SK-N-SH (cell line): ENCODE data around the gene CRB1. TPM values are rescaled to one million over a fixed set of nuclear protein-coding genes. Genes with fewer than 3 reads are reported as not detected.

Experiments used
- CTCF ChIA-PET: fragments of 300-600, 350-600 bp; formaldehyde crosslinking; extraction: SDS; loops from one replicate; lab custom pipeline; 2021; lab: Yijun Ruan, JAX
- POLR2A ChIA-PET: fragments of 350-600 bp; sonication (Branson Sonifier 250); formaldehyde crosslinking; extraction: SDS; loops from one replicate; lab custom pipeline; 2020; ENCODE audit warnings: antibody characterized with exemption, inconsistent platforms; lab: Yijun Ruan, JAX
- DNase-seq: peaks from one replicate; pipeline ENCODE4 v3.0.0; 2012
- H2AFZ ChIP-seq: fragments of 200-600 bp; sonication (generic); 2 replicates; pipeline ENCODE4 v1.8.1; 2016; ENCODE audit warnings: antibody characterized with exemption, mild to moderate bottlenecking, low read depth
- H3F3A ChIP-seq: fragments of 200-600 bp; sonication (generic); replicated peaks from 2 replicates; pipeline ENCODE3; 2016; ENCODE audit warnings: antibody characterized with exemption, mild to moderate bottlenecking; ENCODE audit not compliant: insufficient read depth
- H3K27ac ChIP-seq, 2 experiments: fragments of 200-500 bp in 1 of 2; fragments of 200-600 bp in 1 of 2; sonication (Bioruptor generic) in 1 of 2; sonication (generic), shearing (Covaris generic) in 1 of 2; 2 replicates each; pipeline versions ENCODE4 v1.5.1 to v1.6.1; 2014 to 2016; ENCODE audit warnings: low read depth in 2 of 2, inconsistent platforms in 1 of 2, low read length in 1 of 2, mild to moderate bottlenecking in 1 of 2, mixed read lengths in 1 of 2
- H3K27me3 ChIP-seq: fragments of 200-600 bp; sonication (generic), shearing (Covaris generic); 2 replicates; pipeline ENCODE4 v1.6.1; 2016; ENCODE audit warnings: mixed run types; ENCODE audit not compliant: insufficient read depth
- H3K36me3 ChIP-seq, 2 experiments: fragments of 200-500 bp in 1 of 2; fragments of 200-600 bp in 1 of 2; sonication (Bioruptor generic) in 1 of 2; sonication (generic) in 1 of 2; replicated peaks in 1 of 2; 2 replicates each; pipeline versions ENCODE3 to v1.5.1; 2014 to 2016; ENCODE audit warnings: low read length in 1 of 2, mild to moderate bottlenecking in 1 of 2; ENCODE audit not compliant: insufficient read depth in 2 of 2, control insufficient read depth in 1 of 2
- H3K4me1 ChIP-seq, 2 experiments: fragments of 200-500 bp in 1 of 2; fragments of 200-600 bp in 1 of 2; sonication (Bioruptor generic) in 1 of 2; sonication (generic), shearing (Covaris generic) in 1 of 2; 2 replicates each; pipeline versions ENCODE4 v1.5.1 to v1.6.1; 2014 to 2016; ENCODE audit warnings: low read depth in 1 of 2, low read length in 1 of 2, mixed run types in 1 of 2; ENCODE audit not compliant: insufficient read depth in 2 of 2, control insufficient read depth in 1 of 2
- H3K4me2 ChIP-seq: fragments of 200-600 bp; sonication (generic), shearing (Covaris generic); 2 replicates; pipeline ENCODE4 v1.6.1; 2017; ENCODE audit warnings: mixed run types
- H3K4me3 ChIP-seq, 2 experiments: fragments of 200-500 bp in 1 of 2; fragments of 200-600 bp in 1 of 2; sonication (Bioruptor generic) in 1 of 2; sonication (generic), shearing (Covaris generic) in 1 of 2; 2 replicates each; pipeline versions ENCODE4 v1.5.1 to v1.8.1; 2014 to 2016; ENCODE audit warnings: low read depth in 2 of 2, inconsistent platforms in 1 of 2, low read length in 1 of 2, mild to moderate bottlenecking in 1 of 2, mixed read lengths in 1 of 2, moderate library complexity in 1 of 2
- H3K79me2 ChIP-seq: fragments of 200-600 bp; sonication (generic); 2 replicates; pipeline ENCODE4 v1.8.1; 2017; ENCODE audit warnings: mild to moderate bottlenecking; ENCODE audit not compliant: insufficient read depth
- H3K9ac ChIP-seq: fragments of 200-600 bp; sonication (generic); 2 replicates; pipeline ENCODE4 v1.6.1; 2017; ENCODE audit warnings: mixed run types
- H3K9me2 ChIP-seq: fragments of 200-600 bp; sonication (generic); 2 replicates; pipeline ENCODE4 v1.6.1; 2017; ENCODE audit warnings: mixed run types
- H3K9me3 ChIP-seq: fragments of 200-600 bp; sonication (generic); 2 replicates; pipeline ENCODE4 v1.6.1; 2017; ENCODE audit warnings: mixed run types, mild to moderate bottlenecking, moderate library complexity
- H4K20me1 ChIP-seq: fragments of 200-600 bp; sonication (generic); 2 replicates; pipeline ENCODE4 v1.6.1; 2017; ENCODE audit warnings: mild to moderate bottlenecking, mixed run types; ENCODE audit not compliant: insufficient read depth
- CHD2 ChIP-seq: fragments of 150-350 bp; IDR thresholded peaks from 2 replicates; pipeline ENCODE4 v1.6.1; 2018; ENCODE audit warnings: low read length; ENCODE audit not compliant: partially characterized antibody
- EP300 ChIP-seq, 2 experiments: IDR thresholded peaks; 2 replicates each; pipeline versions ENCODE4 v1.4.0 to v1.6.1; 2012; ENCODE audit warnings: borderline replicate concordance in 1 of 2, low read depth in 1 of 2, low read length in 1 of 2
- FOXJ3 ChIP-seq: sonication (generic); formaldehyde crosslinking; IDR thresholded peaks from 2 replicates; pipeline ENCODE4 v1.5.1; 2020; ENCODE audit warnings: mild to moderate bottlenecking, missing genetic modification reagents
- GABPA ChIP-seq: IDR thresholded peaks from 2 replicates; pipeline ENCODE4 v1.4.0; 2012; ENCODE audit warnings: low read depth, mild to moderate bottlenecking
- GATA2 ChIP-seq: sonication (generic); formaldehyde crosslinking; IDR thresholded peaks from 2 replicates; pipeline ENCODE4 v1.5.0; 2020; ENCODE audit warnings: mild to moderate bottlenecking, missing genetic modification reagents
- JUND ChIP-seq: IDR thresholded peaks from 2 replicates; pipeline ENCODE4 v1.4.0; 2012
- NFIC ChIP-seq: IDR thresholded peaks from 2 replicates; pipeline ENCODE4 v1.4.0; 2012; ENCODE audit warnings: borderline replicate concordance
- NRF1 ChIP-seq: IDR thresholded peaks from 2 replicates; pipeline ENCODE4 v1.6.1; 2012; ENCODE audit warnings: low read depth, mild to moderate bottlenecking, low read length
- RXRA ChIP-seq: IDR thresholded peaks from 2 replicates; pipeline ENCODE4 v1.4.0; 2012; ENCODE audit warnings: low read depth, mild to moderate bottlenecking, borderline replicate concordance
- SMC3 ChIP-seq: IDR thresholded peaks from 2 replicates; pipeline ENCODE4 v1.6.1; 2012; ENCODE audit warnings: low read depth, low read length, improper control_type of control experiment
- TAF1 ChIP-seq: IDR thresholded peaks from 2 replicates; pipeline ENCODE4 v1.6.1; 2012; ENCODE audit warnings: low read depth, mild to moderate bottlenecking, low read length, moderate library complexity, borderline replicate concordance
- YY1 ChIP-seq: IDR thresholded peaks from 2 replicates; pipeline ENCODE4 v1.4.0; 2012; ENCODE audit warnings: low read depth, mild to moderate bottlenecking
- WGBS: methylation state at CpG from one replicate; pipeline ENCODE4 v1.1.6; 2017; ENCODE audit warnings: low lambda C conversion rate; 5-methylcytosine and 5-hydroxymethylcytosine counted together
- polyA plus RNA-seq, 3 experiments: library from polyadenylated mRNA; depleted of rRNA; stranded (reverse); fragments of >200 nt; gene quantifications; 2 replicates each; pipeline ENCODE4 v1.2.3, GENCODE V29; 2012
- TF ChIP-seq, protein P1 (sequence below): fragments of 150-350 bp; IDR thresholded peaks from 2 replicates; pipeline ENCODE4 v1.6.1; 2016; ENCODE audit warnings: mild to moderate bottlenecking, low read depth, low read length
- TF ChIP-seq, protein P2 (sequence below): fragments of 150-350 bp; IDR thresholded peaks from 2 replicates; pipeline ENCODE4 v1.6.1; 2017; ENCODE audit warnings: antibody characterized with exemption, low read length, low read depth, borderline replicate concordance
- TF ChIP-seq, protein P3 (sequence below): IDR thresholded peaks from 2 replicates; pipeline ENCODE4 v1.6.1; 2012; ENCODE audit warnings: mild to moderate bottlenecking, low read depth, low read length, moderate library complexity

CRB1 gene
- polyA plus RNA-seq, 1 of the 3 experiments (the other 2 are of a cell fraction): 0.13 TPM

DNA sequence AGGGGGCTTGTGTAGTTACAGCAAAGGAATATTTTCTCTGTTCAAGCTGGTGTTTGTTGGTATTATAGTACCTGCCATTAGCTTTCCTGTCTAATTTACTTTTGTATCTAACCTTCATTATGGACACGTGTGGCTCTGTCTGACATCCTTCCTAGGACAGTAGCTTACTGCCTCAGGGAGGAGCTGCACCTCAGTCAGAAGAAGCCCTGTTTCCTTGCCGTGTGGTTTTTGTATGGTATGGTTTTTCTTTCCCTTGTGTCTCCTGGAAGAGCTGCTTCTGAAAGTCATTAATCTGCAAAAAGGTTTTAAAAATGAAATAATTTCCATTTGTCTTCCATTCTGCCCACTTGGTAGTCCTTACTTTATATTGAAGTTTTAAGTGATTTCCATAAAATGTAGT, 17.4 kb upstream of the CRB1 start:
- peaks cover 8% of the 10 kb centered on the region for H3F3A ChIP-seq
- H3K79me2 ChIP-seq: no peaks in the 10 kb centered on the region
- no peaks in the 10 kb centered on the region for H3K27me3 ChIP-seq
- no peak overlapping the region for H3K27ac ChIP-seq
- CTCF ChIA-PET: interaction anchor here (1.0 to 2.5 kb wide), 2 partner anchors 26 to 618 kb away, joined by 3 to 9 read pairs; no protein-coding TSS in a partner anchor
- POLR2A ChIA-PET: no interaction called here
- no peaks in the 10 kb centered on the region for H3K9me3 ChIP-seq
- no peaks in the 10 kb centered on the region for H3K9me2 ChIP-seq
- 63% methylated on average over 2 of the region's 2 CpGs for WGBS
- no peak for DNase-seq
- H2AFZ ChIP-seq: no peak overlapping the region
- TF ChIP-seq CHD2: no peak
- TF ChIP-seq GATA2 (CRISPR knock-in tag): no peak
- TF ChIP-seq GABPA: no peak
- no peak for TF ChIP-seq NFIC
- H3K9ac ChIP-seq: no peak overlapping the region
- H3K4me2 ChIP-seq: no peak overlapping the region
- no peak overlapping the region for H3K4me3 ChIP-seq
- H3K4me1 ChIP-seq: peaks cover 0 to 2% of the 10 kb centered on the region in 2 experiments; a peak in 2 of 4 replicates
- H3K36me3 ChIP-seq: no peaks in the 10 kb centered on the region
- no peaks in the 10 kb centered on the region for H4K20me1 ChIP-seq

DNA sequence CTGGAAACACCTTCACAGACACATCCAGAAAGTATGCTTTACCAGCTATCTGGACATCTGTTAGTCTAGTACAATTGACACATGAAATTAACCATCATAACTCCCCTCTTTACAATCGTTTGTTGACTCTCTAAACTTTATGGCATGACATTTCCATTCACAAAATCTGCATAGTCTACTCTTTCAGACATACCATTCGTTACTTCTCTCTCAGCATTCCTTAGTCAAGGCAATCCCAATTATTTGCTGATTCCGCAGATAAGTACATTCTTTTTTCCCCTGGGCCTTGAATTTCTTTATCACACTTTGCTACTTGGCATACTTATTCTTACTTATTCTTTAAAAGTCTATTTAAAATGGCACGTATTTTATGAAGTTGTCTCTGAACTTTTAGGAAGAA, 15.1 kb upstream of the CRB1 start:
- no peak overlapping the region for H3K4me3 ChIP-seq
- no peak overlapping the region for H2AFZ ChIP-seq
- H3K79me2 ChIP-seq: no peaks in the 10 kb centered on the region
- H3K4me2 ChIP-seq: no peak overlapping the region
- H3K4me1 ChIP-seq: peaks cover 0 to 2% of the 10 kb centered on the region in 2 experiments; a peak in 2 of 4 replicates
- no peaks in the 10 kb centered on the region for H3K9me2 ChIP-seq
- no peak overlapping the region for H3K9ac ChIP-seq
- H3F3A ChIP-seq: peaks cover 8% of the 10 kb centered on the region
- H3K27me3 ChIP-seq: no peaks in the 10 kb centered on the region
- H3K9me3 ChIP-seq: no peaks in the 10 kb centered on the region
- no peak overlapping the region for H3K27ac ChIP-seq
- POLR2A ChIA-PET: no interaction called here
- no peaks in the 10 kb centered on the region for H3K36me3 ChIP-seq
- CTCF ChIA-PET: no interaction called here
- WGBS: 67% methylated on average over 4 of the region's 4 CpGs
- no peak for DNase-seq
- no peaks in the 10 kb centered on the region for H4K20me1 ChIP-seq
- TF ChIP-seq, protein P1, sequence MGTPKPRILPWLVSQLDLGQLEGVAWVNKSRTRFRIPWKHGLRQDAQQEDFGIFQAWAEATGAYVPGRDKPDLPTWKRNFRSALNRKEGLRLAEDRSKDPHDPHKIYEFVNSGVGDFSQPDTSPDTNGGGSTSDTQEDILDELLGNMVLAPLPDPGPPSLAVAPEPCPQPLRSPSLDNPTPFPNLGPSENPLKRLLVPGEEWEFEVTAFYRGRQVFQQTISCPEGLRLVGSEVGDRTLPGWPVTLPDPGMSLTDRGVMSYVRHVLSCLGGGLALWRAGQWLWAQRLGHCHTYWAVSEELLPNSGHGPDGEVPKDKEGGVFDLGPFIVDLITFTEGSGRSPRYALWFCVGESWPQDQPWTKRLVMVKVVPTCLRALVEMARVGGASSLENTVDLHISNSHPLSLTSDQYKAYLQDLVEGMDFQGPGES: no peak
- TF ChIP-seq JUND (no peak), TAF1 (no peak)

DNA sequence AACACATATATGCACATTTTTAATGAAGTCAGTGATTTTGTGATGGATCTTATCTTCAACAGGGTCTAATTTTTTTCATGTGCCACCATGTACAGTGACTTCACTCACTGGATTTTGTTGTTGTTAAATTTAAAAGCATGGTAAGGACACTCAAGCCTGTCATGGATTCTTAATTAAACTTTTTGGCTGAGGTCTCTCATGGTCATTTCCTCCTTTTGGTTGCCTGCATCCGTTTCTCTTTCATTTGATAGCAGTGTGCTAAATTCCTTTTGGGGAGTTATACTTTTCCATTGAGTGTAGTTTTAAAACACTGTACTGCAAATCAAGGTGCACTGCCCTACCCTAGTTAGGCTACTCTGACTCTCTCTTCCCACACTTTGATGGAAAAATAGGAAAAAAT, 13.2 kb upstream of the CRB1 start:
- no peak overlapping the region for H2AFZ ChIP-seq
- no peaks in the 10 kb centered on the region for H3F3A ChIP-seq
- no peak overlapping the region for H3K27ac ChIP-seq
- no peaks in the 10 kb centered on the region for H3K36me3 ChIP-seq
- no peaks in the 10 kb centered on the region for H3K79me2 ChIP-seq
- H3K4me2 ChIP-seq: no peak overlapping the region
- POLR2A ChIA-PET: no interaction called here
- no peak overlapping the region for H3K4me3 ChIP-seq
- no peak for DNase-seq
- no peaks in the 10 kb centered on the region for H3K9me3 ChIP-seq
- H3K27me3 ChIP-seq: no peaks in the 10 kb centered on the region
- CTCF ChIA-PET: no interaction called here
- peaks cover 0 to 2% of the 10 kb centered on the region in 2 experiments; a peak in 2 of 4 replicates for H3K4me1 ChIP-seq
- no peaks in the 10 kb centered on the region for H3K9me2 ChIP-seq
- TF ChIP-seq NRF1 (no peak), FOXJ3 (CRISPR knock-in tag) (no peak), RXRA (no peak), YY1 (no peak), EP300 (IDR thresholded peaks at IDR 0.05; ENCODE audit: borderline replicate concordance in 1 of 2, low read depth in 1 of 2, low read length in 1 of 2) (no peak), SMC3 (no peak), TAF1 (no peak)
- TF ChIP-seq, protein P2, sequence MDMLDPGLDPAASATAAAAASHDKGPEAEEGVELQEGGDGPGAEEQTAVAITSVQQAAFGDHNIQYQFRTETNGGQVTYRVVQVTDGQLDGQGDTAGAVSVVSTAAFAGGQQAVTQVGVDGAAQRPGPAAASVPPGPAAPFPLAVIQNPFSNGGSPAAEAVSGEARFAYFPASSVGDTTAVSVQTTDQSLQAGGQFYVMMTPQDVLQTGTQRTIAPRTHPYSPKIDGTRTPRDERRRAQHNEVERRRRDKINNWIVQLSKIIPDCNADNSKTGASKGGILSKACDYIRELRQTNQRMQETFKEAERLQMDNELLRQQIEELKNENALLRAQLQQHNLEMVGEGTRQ: no peak
- TF ChIP-seq, protein P3, sequence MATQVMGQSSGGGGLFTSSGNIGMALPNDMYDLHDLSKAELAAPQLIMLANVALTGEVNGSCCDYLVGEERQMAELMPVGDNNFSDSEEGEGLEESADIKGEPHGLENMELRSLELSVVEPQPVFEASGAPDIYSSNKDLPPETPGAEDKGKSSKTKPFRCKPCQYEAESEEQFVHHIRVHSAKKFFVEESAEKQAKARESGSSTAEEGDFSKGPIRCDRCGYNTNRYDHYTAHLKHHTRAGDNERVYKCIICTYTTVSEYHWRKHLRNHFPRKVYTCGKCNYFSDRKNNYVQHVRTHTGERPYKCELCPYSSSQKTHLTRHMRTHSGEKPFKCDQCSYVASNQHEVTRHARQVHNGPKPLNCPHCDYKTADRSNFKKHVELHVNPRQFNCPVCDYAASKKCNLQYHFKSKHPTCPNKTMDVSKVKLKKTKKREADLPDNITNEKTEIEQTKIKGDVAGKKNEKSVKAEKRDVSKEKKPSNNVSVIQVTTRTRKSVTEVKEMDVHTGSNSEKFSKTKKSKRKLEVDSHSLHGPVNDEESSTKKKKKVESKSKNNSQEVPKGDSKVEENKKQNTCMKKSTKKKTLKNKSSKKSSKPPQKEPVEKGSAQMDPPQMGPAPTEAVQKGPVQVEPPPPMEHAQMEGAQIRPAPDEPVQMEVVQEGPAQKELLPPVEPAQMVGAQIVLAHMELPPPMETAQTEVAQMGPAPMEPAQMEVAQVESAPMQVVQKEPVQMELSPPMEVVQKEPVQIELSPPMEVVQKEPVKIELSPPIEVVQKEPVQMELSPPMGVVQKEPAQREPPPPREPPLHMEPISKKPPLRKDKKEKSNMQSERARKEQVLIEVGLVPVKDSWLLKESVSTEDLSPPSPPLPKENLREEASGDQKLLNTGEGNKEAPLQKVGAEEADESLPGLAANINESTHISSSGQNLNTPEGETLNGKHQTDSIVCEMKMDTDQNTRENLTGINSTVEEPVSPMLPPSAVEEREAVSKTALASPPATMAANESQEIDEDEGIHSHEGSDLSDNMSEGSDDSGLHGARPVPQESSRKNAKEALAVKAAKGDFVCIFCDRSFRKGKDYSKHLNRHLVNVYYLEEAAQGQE: no peak
- H3K9ac ChIP-seq: no peak overlapping the region
- WGBS: 56% methylated on average over 1 of the region's 1 CpG
- H4K20me1 ChIP-seq: no peaks in the 10 kb centered on the region
